Activated T-cell treated with anti-CD3 and anti-CD28 coated beads, Interleukin-2, amount 50 U/mL, for 4 hours (primary cell): ENCODE measurements around the gene TBC1D3B. TPM values are rescaled to one million over a fixed set of nuclear protein-coding genes. Genes with fewer than 3 reads are reported as not detected.

Experiments used
- ATAC-seq, 2 donors: fragments of 200-7000 bp; cut with Tn5 transposase; one replicate each; pipeline ENCODE4 v1.10.0; 2021
- DNase-seq: peaks from one replicate; pipeline ENCODE4 v3.0.0-alpha.2; 2020
- H3K27me3 Mint-ChIP-seq: one replicate; pipeline ENCODE4 v1.8.0; 2021; ENCODE audit warnings: low read depth, mixed read lengths
- H3K36me3 Mint-ChIP-seq: one replicate; pipeline ENCODE4 v1.8.0; 2022; ENCODE audit warnings: mixed read lengths; ENCODE audit not compliant: insufficient read depth
- H3K4me1 Mint-ChIP-seq: one replicate; pipeline ENCODE4 v1.8.0; 2021; ENCODE audit warnings: low read depth, mixed read lengths
- H3K4me3 Mint-ChIP-seq: one replicate; pipeline ENCODE4 v1.8.0; 2021; ENCODE audit warnings: mild to moderate bottlenecking, moderate library complexity, mixed read lengths
- H3K9me3 Mint-ChIP-seq: one replicate; pipeline ENCODE4 v1.8.0; 2021; ENCODE audit warnings: mixed read lengths
- total RNA-seq, 3 donors: library from RNA; stranded (reverse); gene quantifications; one replicate each; pipeline ENCODE4 v1.2.1, GENCODE V29; 2021

Gene TBC1D3B
- total RNA-seq, 3 donors from 2014 or later: 2.4 to 5.4 (median 4.0) TPM

DNA sequence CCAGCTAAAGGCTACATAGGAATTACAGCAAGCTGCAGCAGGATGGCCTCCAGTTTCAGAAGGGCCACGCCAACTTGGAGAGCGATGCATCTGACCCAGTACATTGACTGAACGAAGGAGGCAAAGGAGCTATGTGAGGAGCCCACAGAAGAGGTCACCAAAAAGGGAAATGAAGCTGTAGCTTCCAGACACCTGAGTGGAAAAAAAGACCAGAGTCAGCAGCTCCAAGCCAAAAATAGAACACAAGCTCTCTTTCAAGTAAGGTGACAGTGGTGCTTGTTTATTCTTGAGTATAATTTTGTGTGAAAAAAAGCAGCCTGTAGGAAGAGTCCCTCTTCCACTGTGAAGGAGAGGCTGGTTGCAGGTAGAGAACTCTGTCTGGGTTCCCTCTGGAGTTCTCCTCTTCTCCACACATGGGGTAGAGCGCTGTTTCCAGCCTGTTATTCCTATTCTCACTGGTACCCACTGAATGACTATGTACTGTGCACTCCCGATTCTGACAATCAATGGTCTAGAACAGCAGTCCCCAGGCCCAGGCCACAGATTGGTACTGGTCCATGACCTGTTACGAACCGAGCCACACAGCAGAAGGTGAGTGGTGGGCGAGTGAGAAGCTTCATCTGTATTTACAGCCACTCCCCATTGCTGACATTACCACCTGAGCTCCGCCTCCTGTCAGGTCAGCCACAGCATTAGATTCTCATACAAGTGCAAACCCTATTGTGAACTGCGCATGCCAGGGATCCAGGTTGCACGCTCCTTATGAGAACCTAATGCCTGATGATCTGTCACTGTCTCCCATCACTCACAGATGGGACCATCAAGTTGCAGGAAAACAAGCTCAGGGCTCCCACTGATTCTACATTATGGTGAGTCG, 57.7 kb downstream of the TBC1D3B start:
- Mint-ChIP-seq H3K4me3 (peak overlapping the region; percentile 26), H3K9me3 (no peaks in the 10 kb centered on the region), H3K27me3 (peaks cover 18% of the 10 kb centered on the region), H3K4me1 (peaks cover 21% of the 10 kb centered on the region), H3K36me3 (no peaks in the 10 kb centered on the region)
- no peak for ATAC-seq
- DNase-seq: no peak

DNA sequence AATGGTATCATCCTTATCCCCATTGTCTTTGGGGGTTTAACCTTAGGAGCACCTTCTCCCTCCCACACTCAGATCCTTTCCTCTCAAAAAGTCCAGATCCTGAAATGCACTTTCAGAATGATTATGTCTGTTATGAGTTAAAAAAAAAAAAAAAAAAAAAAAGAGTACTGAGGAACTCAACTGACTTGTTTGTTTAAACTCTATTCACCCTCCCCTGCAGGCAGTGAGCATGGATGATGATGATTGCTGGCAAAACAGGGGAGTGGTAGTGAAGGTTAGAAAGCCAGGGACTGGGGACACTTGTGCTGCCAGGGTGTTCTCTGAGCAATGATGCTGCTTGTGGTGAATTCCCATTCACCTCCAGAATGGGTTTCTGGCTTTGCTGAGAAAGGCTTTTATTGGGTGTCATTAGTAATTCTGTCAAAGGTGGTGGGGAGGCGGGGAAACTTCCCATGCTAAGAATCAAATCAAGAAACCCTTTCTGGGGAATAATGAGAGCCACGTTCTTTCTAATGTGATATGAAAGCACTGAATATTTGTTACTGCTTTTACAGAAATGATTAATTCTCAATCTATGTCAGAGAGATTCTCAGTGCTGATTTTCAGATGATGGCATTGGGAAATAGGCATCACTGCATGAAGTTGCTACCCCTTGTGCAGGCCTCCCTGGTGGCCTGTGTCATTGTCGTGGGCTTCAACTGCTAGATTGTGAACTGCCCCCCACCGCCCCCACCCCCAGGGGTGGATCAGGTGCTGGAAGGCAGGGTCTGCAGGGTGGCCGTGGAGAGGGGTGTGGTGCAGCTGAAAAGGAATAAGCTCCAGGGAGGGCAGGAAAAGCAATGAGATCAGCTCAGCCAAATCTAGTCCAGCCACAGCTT, 58.7 kb downstream of the TBC1D3B start:
- Mint-ChIP-seq H3K4me3 (peak overlapping the region; percentile 40), H3K4me1 (peaks cover 21% of the 10 kb centered on the region), H3K36me3 (no peaks in the 10 kb centered on the region), H3K9me3 (peaks cover under 1% of the 10 kb centered on the region), H3K27me3 (peaks cover 18% of the 10 kb centered on the region)
- DNase-seq: no peak
- peak; percentile 88 to 93 for ATAC-seq

Other genes with a start within 250 kb of the TBC1D3B start
- gene RDM1, start 245.9 kb downstream of the TBC1D3B start, total RNA-seq: not detected
- gene LYZL6, start 232.9 kb downstream of the TBC1D3B start, total RNA-seq: not detected
- gene CCL16, start 195.1 kb downstream of the TBC1D3B start, total RNA-seq: not detected
- not detected for gene CCL14, start 189.9 kb downstream of the TBC1D3B start, total RNA-seq
- gene CCL15, start 175.1 kb downstream of the TBC1D3B start, total RNA-seq: not detected
- gene CCL23, start 158.7 kb downstream of the TBC1D3B start, total RNA-seq: not detected
- not detected for gene CCL18, start 112.4 kb downstream of the TBC1D3B start, total RNA-seq
- gene CCL3, start 86.5 kb downstream of the TBC1D3B start, total RNA-seq: 1,000 to 10,000 TPM in 2 of 3 donors, 100 to 1,000 TPM in 1; 341 to 1,810 (median 1,594) TPM
- 1,000 to 10,000 TPM in 2 of 3 donors, 100 to 1,000 TPM in 1; 361 to 2,286 (median 1,809) TPM for gene CCL4, start 72.8 kb downstream of the TBC1D3B start, total RNA-seq
- 100 to 1,000 TPM in 2 of 3 donors, 10 to 100 TPM in 1; 27.6 to 159 (median 112) TPM for gene CCL3L1, start 20.1 kb upstream of the TBC1D3B start, total RNA-seq
- 100 to 1,000 TPM in 2 of 3 donors, 10 to 100 TPM in 1; 83.5 to 517 (median 380) TPM for gene CCL4L2, start 34.4 kb upstream of the TBC1D3B start, total RNA-seq
- under 1 TPM in 1 of 3 donors, not detected in 2; 0.13 TPM for gene TBC1D3I, start 87.9 kb upstream of the TBC1D3B start, total RNA-seq
- not detected for gene TBC1D3G, start 147.2 kb upstream of the TBC1D3B start, total RNA-seq
- not detected for gene TBC1D3H, start 211.8 kb upstream of the TBC1D3B start, total RNA-seq